ENCODE results near the gene ESPL1. TPM values are rescaled to one million over a fixed set of nuclear protein-coding genes. Genes with fewer than 3 reads are reported as not detected.

Gene ESPL1
- total RNA-seq, 1 experiment from 2014 or later: 54.6 TPM

GRCh38 chr12:53324113-53324778 is 56.1 kb downstream of the ESPL1 start:
- ATAC-seq (peak; percentile 24), DNase-seq (ENCODE audit: low read depth, low spot score) (no peak)
- Histone ChIP-seq H3K27ac (ENCODE audit: low read length) (peak overlapping the region; percentile 87), H3K9me3 (ENCODE audit: control insufficient read depth, insufficient read depth, low read depth, low read length) (no peaks in the 10 kb centered on the region), H3K4me1 (ENCODE audit: control insufficient read depth, insufficient read depth, low read length) (peaks cover 20% of the 10 kb centered on the region), H3K27me3 (ENCODE audit: control insufficient read depth, insufficient read depth, low read length) (no peaks in the 10 kb centered on the region), H3K4me3 (ENCODE audit: low read depth in 2 of 2, low read length in 2 of 2) (peak overlapping the region; percentile 63), H3K36me3 (ENCODE audit: control insufficient read depth, insufficient read depth, low read length) (no peaks in the 10 kb centered on the region)
- POLR2A ChIA-PET: interaction anchor here (0.6 kb wide), 1 partner anchor 222 kb away, joined by 4 read pairs; no protein-coding TSS in a partner anchor
- in situ Hi-C loops (cut with HindIII; ENCODE audit: low pct_unique_long_range_greater_than_20kb, low sequenced_read_pairs): no loop called here
- intact Hi-C loops (cut with micrococcal nuclease; ENCODE audit: unreplicated experiment): loop anchor here (5.0 kb wide), 1 partner anchor 183 kb away; the partner anchor contains the start of gene NPFF
- no peak for TF ChIP-seq CTCF (IDR thresholded peaks at IDR 0.05)
- no peak for TF ChIP-seq REST (IDR thresholded peaks at IDR 0.05; ENCODE audit: insufficient read depth in 1 of 2, low read depth in 2 of 2, low read length in 1 of 2)
- no peak for TF ChIP-seq TCF7L2 (IDR thresholded peaks at IDR 0.05; ENCODE audit: low read depth, low read length)
- no peak for TF ChIP-seq SIN3A (IDR thresholded peaks at IDR 0.05; ENCODE audit: borderline replicate concordance, insufficient read depth, low read depth, low read length)
- TF ChIP-seq POLR2AphosphoS5 (IDR thresholded peaks at IDR 0.05; ENCODE audit: low read depth, low read length): no peak
- CTCF ChIA-PET: interaction anchor here (0.7 to 2.6 kb wide), 4 partner anchors 21 to 185 kb away, joined by 3 to 30 read pairs (median 8); no protein-coding TSS in a partner anchor
- no TSS peak for BruUV-seq (replicated peaks)

- ChIA-PET CTCF (interaction anchor here (0.5 to 2.6 kb wide), 3 partner anchors 11 to 96 kb away, joined by 6 to 30 read pairs (median 7); partner anchors contain the start of gene SP7), POLR2A (interaction anchor here (0.6 kb wide), 1 partner anchor 223 kb away, joined by 4 read pairs; no protein-coding TSS in a partner anchor)
- intact Hi-C loops (cut with micrococcal nuclease; ENCODE audit: unreplicated experiment) (loop anchor here (5.0 kb wide), 1 partner anchor 182 kb away; the partner anchor contains the start of gene NPFF), in situ Hi-C loops (cut with HindIII; ENCODE audit: low pct_unique_long_range_greater_than_20kb, low sequenced_read_pairs) (no loop called here)
- no peaks in the 10 kb centered on the region for H3K9me3 ChIP-seq (ENCODE audit: control insufficient read depth, insufficient read depth, low read depth, low read length)
- H3K4me1 ChIP-seq (ENCODE audit: control insufficient read depth, insufficient read depth, low read length): peaks cover 20% of the 10 kb centered on the region
- BruUV-seq (replicated peaks): no TSS peak
- H3K36me3 ChIP-seq (ENCODE audit: control insufficient read depth, insufficient read depth, low read length): no peaks in the 10 kb centered on the region
- H3K4me3 ChIP-seq (ENCODE audit: low read depth in 2 of 2, low read length in 2 of 2): peak overlapping the region; percentile 63
- no peak for TF ChIP-seq REST (IDR thresholded peaks at IDR 0.05; ENCODE audit: insufficient read depth in 1 of 2, low read depth in 2 of 2, low read length in 1 of 2)
- no peak for TF ChIP-seq SIN3A (IDR thresholded peaks at IDR 0.05; ENCODE audit: borderline replicate concordance, insufficient read depth, low read depth, low read length)
- peak; percentile 96 for TF ChIP-seq TCF7L2 (IDR thresholded peaks at IDR 0.05; ENCODE audit: low read depth, low read length)
- peak; percentile 74 for TF ChIP-seq POLR2AphosphoS5 (IDR thresholded peaks at IDR 0.05; ENCODE audit: low read depth, low read length)
- TF ChIP-seq CTCF (IDR thresholded peaks at IDR 0.05): peak; percentile 91
- ATAC-seq (peak; percentile 88), DNase-seq (ENCODE audit: low read depth, low spot score) (peak; percentile 66)
- H3K27ac ChIP-seq (ENCODE audit: low read length): peak overlapping the region; percentile 87
- no peaks in the 10 kb centered on the region for H3K27me3 ChIP-seq (ENCODE audit: control insufficient read depth, insufficient read depth, low read length)
These were observed 56.8 kb downstream of the ESPL1 start for GRCh38 chr12:53324779-53325510.

Data from Panc1 (cell line).